NCI-H146 treated with DMSO at 0.1 percent for 48 hours (cell line): ENCODE data around the gene NUDT4.
A peak's percentile ranks its signal among the peaks of the same experiment; 100 is the strongest.
"Not testable (repeated sequence)": the region's sequence is repeated elsewhere in the genome, so short reads cannot be mapped to it uniquely, and the experiment has no call there.

ENCODE experiments used
- DNase-seq: peaks from one replicate; lab custom pipeline; 2025; ENCODE audit not compliant: unreplicated experiment; lab: John Stamatoyannopoulos, UW

NUDT4 gene

GRCh38 chr12:93366422-93366821, 11.3 kb upstream of the NUDT4 start:
- DNase-seq, result no peak

GRCh38 chr12:93368766-93369165, 9.0 kb upstream of the NUDT4 start:
- no peak for DNase-seq

- no peak for DNase-seq
Observed at GRCh38 chr12:93369505-93369904, 8.2 kb upstream of the NUDT4 start.

GRCh38 chr12:93370947-93371346, 6.8 kb upstream of the NUDT4 start:
- DNase-seq, result no peak

- DNase-seq, result no peak
Observed at GRCh38 chr12:93373961-93374656, 3.6 kb upstream of the NUDT4 start.

- DNase-seq, result no peak
Observed at GRCh38 chr12:93375906-93376305, 1.8 kb upstream of the NUDT4 start.

GRCh38 chr12:93376436-93377251, 1.1 kb upstream of the NUDT4 start:
- DNase-seq, result no peak

GRCh38 chr12:93378196-93378997, 672 bp downstream of the NUDT4 start:
- peak; percentile 37 for DNase-seq

GRCh38 chr12:93378998-93379325, 1.2 kb downstream of the NUDT4 start:
- DNase-seq, result peak; percentile 19

GRCh38 chr12:93379326-93379980, 1.7 kb downstream of the NUDT4 start:
- DNase-seq, result no peak

GRCh38 chr12:93379981-93380361, 2.2 kb downstream of the NUDT4 start:
- no peak for DNase-seq

GRCh38 chr12:93380480-93381121, 2.9 kb downstream of the NUDT4 start:
- DNase-seq, result peak; percentile 7

GRCh38 chr12:93381161-93381975, 3.6 kb downstream of the NUDT4 start:
- DNase-seq, result no peak

GRCh38 chr12:93381976-93382437, 4.3 kb downstream of the NUDT4 start:
- not testable (repeated sequence) for DNase-seq

GRCh38 chr12:93387780-93388179, 10.1 kb downstream of the NUDT4 start:
- no peak for DNase-seq

- no peak for DNase-seq
Observed at GRCh38 chr12:93390031-93390430, 12.3 kb downstream of the NUDT4 start.

GRCh38 chr12:93390549-93391297, 13.0 kb downstream of the NUDT4 start:
- DNase-seq, result no peak

GRCh38 chr12:93393425-93393824, 15.7 kb downstream of the NUDT4 start:
- no peak for DNase-seq

- DNase-seq, result no peak
Observed at GRCh38 chr12:93397412-93397811, 19.7 kb downstream of the NUDT4 start.
